PC-3 (cell line): ENCODE data around the gene MORN3. TPM values are rescaled to one million over a fixed set of nuclear protein-coding genes. Genes with fewer than 3 reads are reported as not detected.

Experiments
- ATAC-seq: fragments of 200-7000 bp; cut with Tn5 transposase; 2 replicates; pipeline ENCODE4 v1.9.1; 2020; ENCODE audit warnings: mild to moderate bottlenecking, moderate library complexity
- BruUV-seq: library from RNA; stranded (reverse); fragments of 400-500 nt; replicated peaks from 2 replicates; lab custom pipeline; 2021; lab: Mats Ljungman, UMichigan
- CTCF ChIA-PET: fragments of 300-600 bp; sonication (Branson Sonifier 250); formaldehyde crosslinking; loops from one replicate; lab custom pipeline; 2022; ENCODE audit warnings: antibody characterized with exemption; lab: Charles Lee
- POLR2A ChIA-PET: fragments of 300-600 bp; sonication (Branson Sonifier 250); formaldehyde crosslinking; loops from one replicate; lab custom pipeline; 2022; ENCODE audit warnings: antibody characterized with exemption; ENCODE audit not compliant: unreplicated experiment; lab: Charles Lee
- DNase-seq: peaks from one replicate; pipeline ENCODE4 v3.0.0-alpha.2; 2015
- H2AFZ ChIP-seq: fragments of 300-600 bp; sonication (generic); 2 replicates; pipeline ENCODE4 v1.6.0; 2016; ENCODE audit warnings: antibody characterized with exemption, low read length
- H3F3A ChIP-seq: fragments of 300-600 bp; sonication (generic); one replicate; pipeline ENCODE4 v1.6.0; 2017; ENCODE audit warnings: antibody characterized with exemption, low read length, control low read depth, mild to moderate bottlenecking; ENCODE audit not compliant: unreplicated experiment
- H3K27ac ChIP-seq: fragments of 300-600 bp; sonication (generic); 2 replicates; pipeline ENCODE4 v1.5.1; 2016; ENCODE audit warnings: mild to moderate bottlenecking, low read length
- H3K27me3 ChIP-seq: fragments of 300-600 bp; sonication (generic); 2 replicates; pipeline ENCODE4 v1.6.1; 2016; ENCODE audit warnings: low read length, mixed read lengths
- H3K36me3 ChIP-seq: fragments of 300-600 bp; sonication (generic); 2 replicates; pipeline ENCODE4 v1.6.1; 2016; ENCODE audit warnings: low read depth, mixed run types, low read length, mixed read lengths
- H3K4me1 ChIP-seq: fragments of 300-600 bp; sonication (generic); 2 replicates; pipeline ENCODE4 v1.5.1; 2016; ENCODE audit warnings: low read length; ENCODE audit not compliant: insufficient read depth
- H3K4me2 ChIP-seq: fragments of 300-600 bp; sonication (generic); 2 replicates; pipeline ENCODE4 v1.6.0; 2016; ENCODE audit warnings: low read length
- H3K4me3 ChIP-seq: fragments of 300-600 bp; sonication (generic); 2 replicates; pipeline ENCODE4 v1.5.1; 2016; ENCODE audit warnings: mild to moderate bottlenecking, low read length, mixed read lengths
- H3K79me2 ChIP-seq: fragments of 300-600 bp; sonication (generic); 2 replicates; pipeline ENCODE4 v1.6.1; 2017; ENCODE audit warnings: low read length, mixed read lengths
- H3K9ac ChIP-seq: fragments of 300-600 bp; sonication (generic); 2 replicates; pipeline ENCODE4 v1.6.0; 2016; ENCODE audit warnings: mild to moderate bottlenecking, low read length
- H3K9me2 ChIP-seq: fragments of 300-600 bp; sonication (generic); replicated peaks from 2 replicates; pipeline ENCODE4 v1.6.1; 2016; ENCODE audit warnings: mixed run types, low read length, mixed read lengths
- H3K9me3 ChIP-seq: fragments of 300-600 bp; sonication (generic); 2 replicates; pipeline ENCODE4 v1.6.1; 2016; ENCODE audit warnings: low read length, mixed read lengths
- H4K20me1 ChIP-seq: fragments of 300-600 bp; sonication (generic); 2 replicates; pipeline ENCODE4 v1.6.1; 2016; ENCODE audit warnings: low read length, mixed read lengths
- EZH2 ChIP-seq: fragments of 300-600 bp; sonication (generic); IDR thresholded peaks from one replicate; pipeline ENCODE4 v1.6.1; 2017; ENCODE audit warnings: antibody characterized with exemption, mild to moderate bottlenecking, low read length; ENCODE audit not compliant: unreplicated experiment
- EZH2phosphoT487 ChIP-seq: fragments of 300-600 bp; sonication (generic); IDR thresholded peaks from 2 replicates; pipeline ENCODE4 v1.6.1; 2018; ENCODE audit warnings: mild to moderate bottlenecking, antibody characterized with exemption, low read length, borderline replicate concordance
- intact Hi-C: fragments of 100-400 bp; cut with micrococcal nuclease; formaldehyde crosslinking; loops from 2 replicates; pipeline ENCODE4 v1.9.0; 2023
- total RNA-seq: library from RNA; depleted of rRNA; stranded (reverse); fragments of >200 nt; gene quantifications from 2 replicates; pipeline ENCODE4 v1.2.3, GENCODE V29; 2014
- TF ChIP-seq, protein P1 (sequence below): fragments of 300-600 bp; sonication (generic); conservative IDR thresholded peaks from 2 replicates; pipeline ENCODE4 v1.5.1; 2017; ENCODE audit warnings: antibody characterized with exemption, low read depth, mild to moderate bottlenecking, low read length

Gene MORN3
- total RNA-seq, 1 experiment from 2014 or later = 1.7 TPM

DNA sequence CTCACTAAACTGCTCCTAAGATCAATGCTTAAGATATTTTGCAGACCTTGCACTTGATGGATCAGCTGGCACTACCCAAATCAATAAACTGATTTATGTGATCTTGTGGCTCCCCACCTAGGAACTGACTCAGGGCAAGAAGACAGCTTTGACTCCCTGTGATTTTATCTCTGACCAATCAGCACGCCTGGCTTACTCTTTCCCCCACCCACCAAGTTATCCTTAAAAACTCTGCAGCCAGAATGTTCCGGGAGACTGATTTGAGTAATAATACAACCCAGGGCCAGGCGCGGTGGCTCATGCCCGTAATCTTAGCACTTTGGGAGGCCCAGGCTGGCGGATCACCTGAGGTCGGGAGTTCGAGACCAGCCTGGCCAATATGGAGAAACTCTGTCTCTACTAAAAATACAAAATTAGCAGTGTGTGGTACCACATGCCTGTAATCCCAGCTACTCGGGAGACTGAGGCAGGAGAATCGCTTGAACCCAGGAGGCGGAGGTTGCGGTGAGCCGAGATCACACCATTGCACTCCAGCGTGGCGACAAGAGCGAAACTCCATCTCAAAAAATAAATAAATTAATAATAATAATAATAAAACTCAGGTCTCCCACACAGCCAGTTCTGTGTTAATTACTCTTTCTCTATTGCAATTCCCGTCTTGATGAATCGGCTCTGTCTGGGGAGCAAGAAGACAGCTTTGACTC, 12.0 kb downstream of the MORN3 start:
- no peaks in the 10 kb centered on the region for H3F3A ChIP-seq
- intact Hi-C loops = no loop called here
- no peaks in the 10 kb centered on the region for H4K20me1 ChIP-seq
- no peaks in the 10 kb centered on the region for H3K79me2 ChIP-seq
- BruUV-seq = no TSS peak
- H3K27me3 ChIP-seq = no peaks in the 10 kb centered on the region
- H3K4me2 ChIP-seq = no peak overlapping the region
- H3K9me3 ChIP-seq = no peaks in the 10 kb centered on the region
- H3K27ac ChIP-seq = no peak overlapping the region
- no peaks in the 10 kb centered on the region for H3K36me3 ChIP-seq
- H2AFZ ChIP-seq = no peak overlapping the region
- no peak overlapping the region for H3K9ac ChIP-seq
- H3K9me2 ChIP-seq = no peaks in the 10 kb centered on the region
- DNase-seq (peak; percentile 12), ATAC-seq (no peak)
- ChIA-PET POLR2A (no interaction called here), CTCF (no interaction called here)
- TF ChIP-seq EZH2phosphoT487 = no peak
- TF ChIP-seq, protein P1, sequence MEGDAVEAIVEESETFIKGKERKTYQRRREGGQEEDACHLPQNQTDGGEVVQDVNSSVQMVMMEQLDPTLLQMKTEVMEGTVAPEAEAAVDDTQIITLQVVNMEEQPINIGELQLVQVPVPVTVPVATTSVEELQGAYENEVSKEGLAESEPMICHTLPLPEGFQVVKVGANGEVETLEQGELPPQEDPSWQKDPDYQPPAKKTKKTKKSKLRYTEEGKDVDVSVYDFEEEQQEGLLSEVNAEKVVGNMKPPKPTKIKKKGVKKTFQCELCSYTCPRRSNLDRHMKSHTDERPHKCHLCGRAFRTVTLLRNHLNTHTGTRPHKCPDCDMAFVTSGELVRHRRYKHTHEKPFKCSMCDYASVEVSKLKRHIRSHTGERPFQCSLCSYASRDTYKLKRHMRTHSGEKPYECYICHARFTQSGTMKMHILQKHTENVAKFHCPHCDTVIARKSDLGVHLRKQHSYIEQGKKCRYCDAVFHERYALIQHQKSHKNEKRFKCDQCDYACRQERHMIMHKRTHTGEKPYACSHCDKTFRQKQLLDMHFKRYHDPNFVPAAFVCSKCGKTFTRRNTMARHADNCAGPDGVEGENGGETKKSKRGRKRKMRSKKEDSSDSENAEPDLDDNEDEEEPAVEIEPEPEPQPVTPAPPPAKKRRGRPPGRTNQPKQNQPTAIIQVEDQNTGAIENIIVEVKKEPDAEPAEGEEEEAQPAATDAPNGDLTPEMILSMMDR = no peak
- TF ChIP-seq EZH2 = no peak
- H3K4me3 ChIP-seq = no peak overlapping the region
- no peaks in the 10 kb centered on the region for H3K4me1 ChIP-seq

DNA sequence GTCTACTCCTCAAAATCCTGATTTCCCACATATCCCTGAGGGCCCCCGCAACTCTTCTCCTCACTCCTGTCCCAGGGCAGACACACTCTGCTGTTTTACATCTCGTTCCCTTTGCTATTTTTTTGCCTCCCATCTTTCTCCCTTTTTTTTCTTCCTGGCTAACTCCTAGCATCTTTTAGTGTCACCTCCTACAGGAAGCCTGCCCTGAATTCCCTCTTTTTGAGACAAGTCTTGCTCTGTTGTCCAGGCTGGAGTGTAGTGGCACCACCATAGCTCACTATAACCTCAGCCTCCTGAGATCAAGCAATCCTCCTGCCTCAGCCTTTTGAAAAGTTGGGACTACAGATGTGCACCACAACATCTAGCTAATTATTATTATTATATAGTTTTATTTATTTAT, 13.3 kb downstream of the MORN3 start:
- TF ChIP-seq, protein P1 = no peak
- TF ChIP-seq EZH2 (no peak), EZH2phosphoT487 (no peak)
- Histone ChIP-seq H3K9ac (no peak overlapping the region), H3K4me3 (no peak overlapping the region), H3K4me1 (no peaks in the 10 kb centered on the region), H3K36me3 (no peaks in the 10 kb centered on the region), H3K4me2 (no peak overlapping the region), H3K9me3 (no peaks in the 10 kb centered on the region), H3K27ac (no peak overlapping the region), H3K27me3 (no peaks in the 10 kb centered on the region), H2AFZ (no peak overlapping the region), H3K79me2 (no peaks in the 10 kb centered on the region), H3F3A (no peaks in the 10 kb centered on the region), H3K9me2 (no peaks in the 10 kb centered on the region), H4K20me1 (no peaks in the 10 kb centered on the region)
- CTCF ChIA-PET = no interaction called here
- DNase-seq (no peak), ATAC-seq (no peak)
- BruUV-seq = no TSS peak
- POLR2A ChIA-PET = no interaction called here
- intact Hi-C loops = no loop called here

DNA sequence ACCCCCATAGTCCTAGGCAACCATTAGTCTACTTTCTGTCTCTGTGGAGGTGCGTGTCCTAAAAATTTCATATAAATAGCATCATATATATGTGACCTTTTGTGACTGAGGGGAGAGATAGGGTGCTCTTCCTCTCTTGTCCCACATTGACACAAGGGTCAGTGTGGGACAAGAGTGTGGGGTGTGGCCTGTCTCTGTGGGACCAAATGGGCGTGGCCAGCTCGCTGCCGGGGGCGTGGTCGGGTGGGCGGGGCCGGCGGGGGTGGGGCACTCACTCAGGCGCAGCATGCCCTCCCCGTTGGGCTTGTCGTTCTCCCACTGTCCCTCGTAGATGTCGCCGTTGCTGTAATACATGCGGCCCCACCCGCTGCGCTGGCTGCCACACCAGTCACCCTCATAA, 15.5 kb downstream of the MORN3 start:
- TF ChIP-seq, protein P1 = no peak
- TF ChIP-seq EZH2 = no peak
- no peak for TF ChIP-seq EZH2phosphoT487
- H3K4me3 ChIP-seq = no peak overlapping the region
- no peak overlapping the region for H3K4me2 ChIP-seq
- H4K20me1 ChIP-seq = no peaks in the 10 kb centered on the region
- H3F3A ChIP-seq = no peaks in the 10 kb centered on the region
- no peaks in the 10 kb centered on the region for H3K79me2 ChIP-seq
- no peak overlapping the region for H3K9ac ChIP-seq
- H3K9me2 ChIP-seq = no peaks in the 10 kb centered on the region
- ChIA-PET POLR2A (no interaction called here), CTCF (no interaction called here)
- H3K27ac ChIP-seq = no peak overlapping the region
- ATAC-seq (no peak), DNase-seq (no peak)
- H3K27me3 ChIP-seq = no peaks in the 10 kb centered on the region
- H3K36me3 ChIP-seq = no peaks in the 10 kb centered on the region
- intact Hi-C loops = no loop called here
- no TSS peak for BruUV-seq
- H3K4me1 ChIP-seq = no peaks in the 10 kb centered on the region
- no peak overlapping the region for H2AFZ ChIP-seq
- H3K9me3 ChIP-seq = no peaks in the 10 kb centered on the region
